ENCODE results near the gene OSBP2.

OSBP2 gene

DNA sequence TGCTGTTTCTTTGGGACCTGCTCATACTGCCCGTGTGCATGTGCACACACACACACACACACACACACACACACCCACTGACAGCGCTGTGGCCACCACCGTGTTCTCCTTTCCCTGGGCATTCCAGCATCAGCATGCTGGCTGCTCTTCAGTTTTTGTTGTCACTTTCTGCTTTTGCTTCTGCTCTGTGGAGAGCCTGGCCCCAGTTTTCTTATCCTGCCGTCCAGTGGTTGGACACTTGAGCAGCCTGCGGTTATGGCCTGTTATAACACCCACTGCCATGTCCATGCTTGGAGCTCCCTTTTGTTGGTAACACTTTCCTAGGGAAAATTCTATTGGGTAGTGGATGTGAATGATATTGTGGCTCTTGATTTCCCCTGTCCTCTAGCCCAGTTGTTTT is 83.6 kb downstream of the OSBP2 start:
- Histone ChIP-seq H2AK5ac (ENCODE audit: low read length, severe bottlenecking) (no peak overlapping the region), H3K36me3 (ENCODE audit: control insufficient read depth in 1 of 2, insufficient read depth in 2 of 2, low read depth in 1 of 2, low read length in 2 of 2) (no peaks in the 10 kb centered on the region), H3K4me1 (ENCODE audit: control insufficient read depth, insufficient read depth, low read depth, low read length) (peaks cover 1% of the 10 kb centered on the region), H3K23ac (ENCODE audit: low read length in 2 of 2) (no peak overlapping the region), H3K79me1 (replicated peaks; ENCODE audit: low read length, poor library complexity, severe bottlenecking) (no peaks in the 10 kb centered on the region), H2BK15ac (ENCODE audit: low read depth, poor library complexity, severe bottlenecking) (no peak overlapping the region), H3K4me2 (ENCODE audit: low read length, poor library complexity, severe bottlenecking) (no peak overlapping the region), H3K4ac (ENCODE audit: low read depth in 1 of 2, low read length in 2 of 2) (no peak overlapping the region), H3K4me3 (ENCODE audit: insufficient read depth in 1 of 2, low read depth in 1 of 2, low read length in 2 of 2) (no peak overlapping the region), H3K14ac (ENCODE audit: low read length in 2 of 2) (no peak overlapping the region), H3K27me3 (ENCODE audit: control insufficient read depth in 1 of 2, insufficient read depth in 1 of 2, low read length in 2 of 2) (peaks cover 0 to 3% of the 10 kb centered on the region in 2 experiments), H4K8ac (ENCODE audit: low read length) (no peak overlapping the region), H3K18ac (ENCODE audit: low read depth in 1 of 2, low read length in 2 of 2) (no peak overlapping the region), H2BK120ac (ENCODE audit: low read depth, low read length) (no peak overlapping the region), H4K91ac (ENCODE audit: low read length) (no peak overlapping the region), H3K9me3 (ENCODE audit: control insufficient read depth, low read length) (no peaks in the 10 kb centered on the region), H2BK5ac (ENCODE audit: low read depth, low read length, poor library complexity, severe bottlenecking) (no peak overlapping the region), H3K27ac (ENCODE audit: low read length, poor library complexity, severe bottlenecking) (no peak overlapping the region), H3K9ac (ENCODE audit: low read length) (no peak overlapping the region), H2AFZ (ENCODE audit: low read depth, low read length) (no peak overlapping the region), H2BK12ac (ENCODE audit: low read length in 2 of 2) (no peak overlapping the region)
- WGBS, result 88% methylated on average over 5 of the region's 5 CpGs
- DNase-seq, result no peak

DNA sequence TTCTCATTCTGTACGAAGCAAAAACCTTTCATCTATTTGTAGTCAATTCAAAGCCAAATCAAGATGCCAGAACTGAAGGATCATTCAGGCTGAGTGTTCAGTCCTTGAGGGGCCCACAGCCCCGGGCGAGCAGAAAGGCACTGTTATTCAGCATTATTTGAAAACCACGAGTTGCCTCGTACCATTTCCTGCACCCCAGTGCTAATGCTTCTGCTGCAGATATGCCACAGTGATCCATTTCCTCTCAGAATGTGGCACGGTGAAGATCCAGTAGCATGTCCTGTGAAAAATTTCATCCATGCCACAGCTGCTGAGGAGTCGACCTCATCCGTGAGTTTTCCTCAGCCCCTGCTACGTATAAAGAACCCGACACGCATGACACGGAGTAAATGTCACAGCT is 85.4 kb downstream of the OSBP2 start:
- Histone ChIP-seq H3K14ac (ENCODE audit: low read length in 2 of 2) (no peak overlapping the region), H3K79me1 (replicated peaks; ENCODE audit: low read length, poor library complexity, severe bottlenecking) (no peaks in the 10 kb centered on the region), H3K27ac (ENCODE audit: low read length, poor library complexity, severe bottlenecking) (no peak overlapping the region), H2BK15ac (ENCODE audit: low read depth, poor library complexity, severe bottlenecking) (no peak overlapping the region), H2BK120ac (ENCODE audit: low read depth, low read length) (no peak overlapping the region), H3K4me3 (ENCODE audit: insufficient read depth in 1 of 2, low read depth in 1 of 2, low read length in 2 of 2) (no peak overlapping the region), H3K9ac (ENCODE audit: low read length) (no peak overlapping the region), H3K36me3 (ENCODE audit: control insufficient read depth in 1 of 2, insufficient read depth in 2 of 2, low read depth in 1 of 2, low read length in 2 of 2) (no peaks in the 10 kb centered on the region), H2BK12ac (ENCODE audit: low read length in 2 of 2) (no peak overlapping the region), H3K18ac (ENCODE audit: low read depth in 1 of 2, low read length in 2 of 2) (no peak overlapping the region), H2AFZ (ENCODE audit: low read depth, low read length) (no peak overlapping the region), H3K23ac (ENCODE audit: low read length in 2 of 2) (no peak overlapping the region), H3K4ac (ENCODE audit: low read depth in 1 of 2, low read length in 2 of 2) (no peak overlapping the region), H4K91ac (ENCODE audit: low read length) (no peak overlapping the region), H2BK5ac (ENCODE audit: low read depth, low read length, poor library complexity, severe bottlenecking) (no peak overlapping the region), H3K9me3 (ENCODE audit: control insufficient read depth, low read length) (no peaks in the 10 kb centered on the region), H3K27me3 (ENCODE audit: control insufficient read depth in 1 of 2, insufficient read depth in 1 of 2, low read length in 2 of 2) (no peaks in the 10 kb centered on the region), H3K4me2 (ENCODE audit: low read length, poor library complexity, severe bottlenecking) (no peak overlapping the region), H2AK5ac (ENCODE audit: low read length, severe bottlenecking) (no peak overlapping the region), H4K8ac (ENCODE audit: low read length) (no peak overlapping the region), H3K4me1 (ENCODE audit: control insufficient read depth, insufficient read depth, low read depth, low read length) (peaks cover 1% of the 10 kb centered on the region)
- WGBS, result 83% methylated on average over 12 of the region's 12 CpGs
- no peak for DNase-seq

DNA sequence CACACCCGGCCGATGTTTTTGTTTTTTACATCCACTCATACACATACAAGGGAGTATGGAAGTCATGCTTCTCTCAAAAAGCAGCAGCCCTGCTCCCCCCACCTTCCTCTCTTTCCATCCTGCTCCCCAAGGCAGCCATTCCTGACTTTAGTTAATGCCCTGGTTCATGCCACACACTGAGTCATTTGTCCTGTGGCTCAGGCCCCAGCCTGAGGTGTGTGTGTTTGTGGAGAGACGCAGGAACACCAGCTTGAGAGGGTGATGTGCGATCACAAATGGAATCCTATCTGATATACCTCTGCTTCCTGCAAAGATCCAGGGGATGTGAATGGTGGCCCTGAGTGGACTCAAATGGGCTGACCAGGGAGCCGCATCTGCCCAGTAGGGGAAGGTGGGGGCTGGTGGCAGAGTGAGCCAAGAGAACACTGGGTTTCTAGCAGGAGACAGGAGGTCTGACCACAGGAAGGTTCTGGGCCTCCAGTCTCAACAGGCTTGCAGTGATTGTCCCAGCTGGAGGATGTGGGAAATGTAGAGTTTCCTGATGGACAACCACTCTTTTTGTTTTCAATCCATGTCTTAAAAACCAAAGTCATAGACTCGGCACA is 86.7 kb downstream of the OSBP2 start:
- no peaks in the 10 kb centered on the region for H3K27me3 ChIP-seq (ENCODE audit: control insufficient read depth in 1 of 2, insufficient read depth in 1 of 2, low read length in 2 of 2)

DNA sequence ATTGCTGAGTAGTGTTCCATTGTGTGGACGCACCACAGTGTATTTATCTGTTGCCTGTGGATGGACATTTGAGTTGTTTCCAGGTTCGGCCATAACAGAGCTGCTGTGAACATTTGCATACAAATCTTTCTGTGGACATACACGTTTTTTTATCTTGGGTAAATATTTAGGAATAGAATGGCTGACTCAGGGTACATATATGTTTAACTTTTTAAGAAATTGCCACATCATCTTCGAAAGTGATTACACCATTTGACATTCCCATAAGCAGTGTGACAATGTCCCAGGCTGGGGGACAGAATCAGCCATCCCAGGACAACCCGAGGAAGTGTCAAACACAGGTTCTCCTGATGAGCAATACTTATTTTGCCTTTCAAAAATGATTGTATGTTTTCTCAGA is 87.9 kb downstream of the OSBP2 start:
- H3K4ac ChIP-seq (ENCODE audit: low read depth in 1 of 2, low read length in 2 of 2), result no peak overlapping the region

More for the DNA sequence above, 86.7 kb downstream of the OSBP2 start:
- H3K14ac ChIP-seq (ENCODE audit: low read length in 2 of 2), result no peak overlapping the region
- WGBS, result 88% methylated on average over 6 of the region's 6 CpGs
- H3K9ac ChIP-seq (ENCODE audit: low read length), result no peak overlapping the region
- H3K4me3 ChIP-seq (ENCODE audit: insufficient read depth in 1 of 2, low read depth in 1 of 2, low read length in 2 of 2), result no peak overlapping the region
- no peaks in the 10 kb centered on the region for H3K36me3 ChIP-seq (ENCODE audit: control insufficient read depth in 1 of 2, insufficient read depth in 2 of 2, low read depth in 1 of 2, low read length in 2 of 2)
- H4K91ac ChIP-seq (ENCODE audit: low read length), result no peak overlapping the region
- H4K8ac ChIP-seq (ENCODE audit: low read length), result no peak overlapping the region
- H3K23ac ChIP-seq (ENCODE audit: low read length in 2 of 2), result no peak overlapping the region
- H3K27ac ChIP-seq (ENCODE audit: low read length, poor library complexity, severe bottlenecking), result no peak overlapping the region
- H3K79me1 ChIP-seq (replicated peaks; ENCODE audit: low read length, poor library complexity, severe bottlenecking), result no peaks in the 10 kb centered on the region
- no peaks in the 10 kb centered on the region for H3K9me3 ChIP-seq (ENCODE audit: control insufficient read depth, low read length)
- H3K4me2 ChIP-seq (ENCODE audit: low read length, poor library complexity, severe bottlenecking), result no peak overlapping the region
- no peak overlapping the region for H2BK12ac ChIP-seq (ENCODE audit: low read length in 2 of 2)
- H2AFZ ChIP-seq (ENCODE audit: low read depth, low read length), result no peak overlapping the region
- no peak overlapping the region for H2BK120ac ChIP-seq (ENCODE audit: low read depth, low read length)
- H3K4me1 ChIP-seq (ENCODE audit: control insufficient read depth, insufficient read depth, low read depth, low read length), result peaks cover 1% of the 10 kb centered on the region
- no peak overlapping the region for H3K18ac ChIP-seq (ENCODE audit: low read depth in 1 of 2, low read length in 2 of 2)
- H2AK5ac ChIP-seq (ENCODE audit: low read length, severe bottlenecking), result no peak overlapping the region
- DNase-seq, result no peak
- H3K4ac ChIP-seq (ENCODE audit: low read depth in 1 of 2, low read length in 2 of 2), result no peak overlapping the region
- no peak overlapping the region for H2BK15ac ChIP-seq (ENCODE audit: low read depth, poor library complexity, severe bottlenecking)
- no peak overlapping the region for H2BK5ac ChIP-seq (ENCODE audit: low read depth, low read length, poor library complexity, severe bottlenecking)

More for the DNA sequence above, 87.9 kb downstream of the OSBP2 start:
- no peaks in the 10 kb centered on the region for H3K9me3 ChIP-seq (ENCODE audit: control insufficient read depth, low read length)
- H4K8ac ChIP-seq (ENCODE audit: low read length), result no peak overlapping the region
- H3K27me3 ChIP-seq (ENCODE audit: control insufficient read depth in 1 of 2, insufficient read depth in 1 of 2, low read length in 2 of 2), result no peaks in the 10 kb centered on the region
- H2BK12ac ChIP-seq (ENCODE audit: low read length in 2 of 2), result no peak overlapping the region
- no peak overlapping the region for H2BK5ac ChIP-seq (ENCODE audit: low read depth, low read length, poor library complexity, severe bottlenecking)
- peaks cover 1% of the 10 kb centered on the region for H3K4me1 ChIP-seq (ENCODE audit: control insufficient read depth, insufficient read depth, low read depth, low read length)
- H3K27ac ChIP-seq (ENCODE audit: low read length, poor library complexity, severe bottlenecking), result no peak overlapping the region
- no peaks in the 10 kb centered on the region for H3K79me1 ChIP-seq (replicated peaks; ENCODE audit: low read length, poor library complexity, severe bottlenecking)
- WGBS, result 83% methylated on average over 4 of the region's 5 CpGs
- H3K36me3 ChIP-seq (ENCODE audit: control insufficient read depth in 1 of 2, insufficient read depth in 2 of 2, low read depth in 1 of 2, low read length in 2 of 2), result no peaks in the 10 kb centered on the region
- no peak overlapping the region for H2BK15ac ChIP-seq (ENCODE audit: low read depth, poor library complexity, severe bottlenecking)
- no peak overlapping the region for H3K4me3 ChIP-seq (ENCODE audit: insufficient read depth in 1 of 2, low read depth in 1 of 2, low read length in 2 of 2)
- no peak overlapping the region for H3K9ac ChIP-seq (ENCODE audit: low read length)
- no peak overlapping the region for H2BK120ac ChIP-seq (ENCODE audit: low read depth, low read length)
- no peak overlapping the region for H3K18ac ChIP-seq (ENCODE audit: low read depth in 1 of 2, low read length in 2 of 2)
- no peak overlapping the region for H2AFZ ChIP-seq (ENCODE audit: low read depth, low read length)
- H3K23ac ChIP-seq (ENCODE audit: low read length in 2 of 2), result no peak overlapping the region
- H4K91ac ChIP-seq (ENCODE audit: low read length), result no peak overlapping the region
- H3K4me2 ChIP-seq (ENCODE audit: low read length, poor library complexity, severe bottlenecking), result no peak overlapping the region
- H2AK5ac ChIP-seq (ENCODE audit: low read length, severe bottlenecking), result no peak overlapping the region
- DNase-seq, result peak; percentile 13
- H3K14ac ChIP-seq (ENCODE audit: low read length in 2 of 2), result no peak overlapping the region
